ENCODE measurements around the gene H1-8.

H1-8 gene

DNA sequence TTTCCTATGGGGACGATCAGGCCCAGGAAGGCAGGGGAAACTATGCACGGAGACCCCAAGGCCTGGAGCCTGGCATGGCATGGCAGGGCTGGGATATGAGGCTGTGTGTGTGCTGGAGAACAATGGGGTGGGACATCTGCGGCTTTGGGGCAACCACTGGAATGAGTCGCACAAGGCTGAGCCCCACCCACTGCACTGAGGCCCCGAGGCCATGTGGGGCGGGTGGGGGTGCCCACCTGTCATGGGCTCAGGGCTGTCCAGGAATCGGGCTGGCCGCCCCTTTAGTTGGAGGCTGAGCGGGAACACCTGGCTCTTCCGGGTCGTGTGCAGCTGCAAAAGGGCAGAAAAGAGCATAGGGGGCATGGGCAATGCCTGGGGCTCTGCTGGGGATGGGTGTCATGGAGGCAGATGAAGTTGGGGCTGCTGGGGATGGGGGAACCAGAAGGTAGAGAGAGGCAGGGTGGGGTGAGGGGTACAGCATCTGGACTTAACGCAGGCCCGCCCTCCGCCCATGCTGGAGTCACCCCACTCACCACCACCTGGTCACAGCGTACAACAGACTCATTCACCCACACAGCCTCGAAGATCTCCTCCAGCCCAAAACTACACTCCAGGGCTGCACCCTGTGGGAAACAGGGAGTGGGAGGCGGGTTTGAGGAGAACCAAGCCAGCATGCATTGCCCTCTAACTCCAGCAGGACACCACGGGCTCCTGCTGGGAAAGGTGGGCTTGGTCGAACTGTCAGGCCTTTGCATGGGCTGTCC lies 32.4 kb downstream of the H1-8 start:
- no peak for ATAC-seq

DNA sequence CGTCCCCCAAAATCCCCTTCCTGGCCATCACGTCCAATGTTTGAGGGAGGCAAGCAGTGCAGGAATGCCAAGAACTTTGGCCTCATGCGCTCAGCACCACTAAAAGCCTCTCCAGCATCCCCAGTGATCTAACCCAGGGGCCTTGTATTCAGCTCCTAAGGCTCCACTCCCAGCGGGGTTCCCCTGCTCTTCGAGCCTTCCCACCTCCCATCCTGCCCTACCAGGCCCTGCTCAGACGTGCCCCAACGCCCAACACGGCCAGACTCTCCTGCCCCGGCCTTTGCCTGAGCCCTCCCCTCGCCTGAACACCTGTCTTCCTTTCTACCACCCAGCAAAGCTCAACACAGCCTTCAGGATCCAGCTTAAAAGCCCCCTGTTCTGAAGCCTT lies 33.0 kb downstream of the H1-8 start:
- no peak for ATAC-seq

DNA sequence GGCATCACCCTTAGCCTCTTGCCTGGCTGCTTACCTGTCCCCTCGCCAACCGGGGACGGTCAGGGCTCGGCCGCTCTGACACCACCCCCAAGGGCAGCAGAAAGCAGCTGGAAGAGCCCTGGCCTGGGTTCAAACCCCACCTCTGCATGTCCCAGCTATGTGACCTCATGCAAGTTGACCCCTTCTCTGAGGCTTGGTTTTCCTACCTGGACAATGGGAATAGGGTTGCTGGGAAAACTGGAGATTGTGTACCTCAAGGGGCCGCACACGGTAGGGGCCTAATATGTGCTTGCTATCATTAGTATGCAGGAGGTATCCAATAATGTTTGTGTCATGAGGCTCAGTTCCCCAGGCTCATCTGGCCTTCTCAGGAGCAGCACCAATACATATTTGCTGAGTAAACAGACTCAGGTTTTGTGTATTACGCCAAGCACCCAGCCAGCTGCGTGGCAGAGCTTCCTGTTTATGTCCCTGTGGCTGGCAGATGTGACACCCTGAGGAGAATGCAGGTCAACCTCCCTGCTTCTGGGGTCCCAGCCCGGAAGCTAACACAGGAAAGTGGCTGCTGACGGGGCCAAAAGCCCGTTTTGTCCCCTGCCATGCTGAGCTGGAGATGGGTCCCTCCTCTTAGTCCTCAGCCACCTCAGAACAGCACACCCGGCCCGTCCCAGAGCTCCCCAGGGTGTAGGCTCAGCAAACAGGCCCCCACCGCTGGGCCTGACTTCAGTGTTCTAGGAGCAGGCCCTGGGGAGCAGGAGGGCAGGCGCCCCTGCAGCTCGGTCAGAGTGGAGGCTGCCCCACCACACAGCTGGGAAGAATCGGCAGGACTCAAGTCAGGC lies 33.8 kb downstream of the H1-8 start:
- peak; percentile 31 to 49 for ATAC-seq

DNA sequence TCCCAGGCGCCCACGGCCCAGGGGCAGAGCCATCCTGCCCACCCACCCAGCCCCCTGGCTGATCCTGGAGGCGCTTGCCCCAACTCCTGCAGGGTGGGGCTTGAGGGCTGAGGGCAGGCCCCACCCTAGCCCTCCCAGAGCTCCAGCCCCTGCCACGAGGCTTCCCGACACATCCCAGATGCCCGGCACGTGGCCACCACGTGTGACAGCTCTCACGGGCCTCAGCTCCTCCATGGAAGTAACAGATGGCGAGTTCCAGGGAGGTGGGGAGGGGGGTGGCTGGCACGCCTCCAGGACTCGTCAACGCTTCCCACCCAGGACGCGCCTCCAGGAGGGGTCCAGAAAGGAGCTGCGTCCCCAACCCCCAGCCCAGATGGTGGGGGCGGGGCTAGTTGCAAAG lies 34.4 kb downstream of the H1-8 start:
- no peak for ATAC-seq

DNA sequence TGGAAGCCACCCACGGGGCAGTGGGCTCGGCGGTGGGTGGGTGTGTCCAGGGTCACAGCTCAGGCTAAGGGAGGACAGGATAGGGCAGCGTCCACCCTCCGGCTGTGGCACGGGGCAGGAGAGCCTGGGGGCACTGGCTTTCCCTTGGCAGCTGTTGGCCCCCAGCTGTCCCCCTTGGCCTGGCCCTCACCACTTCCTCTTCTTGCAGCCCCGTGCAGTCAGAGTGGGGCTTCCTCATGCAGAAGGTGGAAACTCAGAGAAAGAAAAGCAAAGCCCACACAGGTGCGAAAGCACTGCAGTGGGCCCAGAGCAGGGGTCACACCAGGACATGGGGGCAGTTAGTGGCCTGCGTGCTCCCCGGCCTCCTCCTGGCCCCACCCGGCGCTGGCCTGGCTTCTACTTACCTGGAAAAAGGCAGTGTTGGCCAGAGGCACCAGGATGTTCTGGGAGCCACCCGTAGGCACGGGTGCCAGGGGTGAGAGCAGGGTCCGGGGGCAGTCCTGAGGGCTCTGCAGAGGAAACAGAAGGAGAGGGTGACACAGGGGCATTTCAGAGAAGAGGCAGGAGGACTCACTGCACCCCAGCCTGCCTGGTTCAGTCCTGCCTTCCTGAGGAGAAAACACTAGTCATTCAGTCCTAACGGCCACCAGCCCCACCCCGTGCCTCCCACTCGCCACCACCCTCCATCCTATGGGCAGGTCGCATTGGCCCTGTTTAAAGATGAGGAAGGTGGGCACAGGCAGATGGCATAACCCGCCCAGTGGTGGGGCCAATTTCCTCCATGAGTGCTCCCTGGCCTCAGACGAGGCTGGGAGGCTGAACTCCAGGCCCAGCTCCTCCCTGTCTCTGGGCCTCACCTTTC lies 35.2 kb downstream of the H1-8 start:
- ATAC-seq, result peak; percentile 22 to 25

DNA sequence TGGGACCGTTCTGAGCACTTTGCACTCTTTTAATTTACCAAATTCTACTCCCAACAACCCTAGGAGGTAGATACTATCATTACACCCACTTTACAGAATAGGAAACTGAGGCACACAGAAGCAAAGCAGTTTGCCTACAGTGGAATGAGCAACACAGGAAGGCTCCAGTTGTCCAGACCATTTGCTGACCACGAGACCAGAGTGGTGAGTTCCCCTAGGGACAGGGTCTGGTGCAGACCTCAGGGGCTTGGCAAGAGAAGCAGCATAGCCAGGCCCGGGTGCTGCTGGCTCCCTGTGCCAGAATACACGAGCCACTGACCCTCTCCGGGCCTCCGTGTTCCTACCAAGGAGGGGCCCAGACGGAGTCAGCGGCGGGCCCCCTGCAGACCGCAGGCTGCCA lies 37.0 kb downstream of the H1-8 start:
- no peak for ATAC-seq

DNA sequence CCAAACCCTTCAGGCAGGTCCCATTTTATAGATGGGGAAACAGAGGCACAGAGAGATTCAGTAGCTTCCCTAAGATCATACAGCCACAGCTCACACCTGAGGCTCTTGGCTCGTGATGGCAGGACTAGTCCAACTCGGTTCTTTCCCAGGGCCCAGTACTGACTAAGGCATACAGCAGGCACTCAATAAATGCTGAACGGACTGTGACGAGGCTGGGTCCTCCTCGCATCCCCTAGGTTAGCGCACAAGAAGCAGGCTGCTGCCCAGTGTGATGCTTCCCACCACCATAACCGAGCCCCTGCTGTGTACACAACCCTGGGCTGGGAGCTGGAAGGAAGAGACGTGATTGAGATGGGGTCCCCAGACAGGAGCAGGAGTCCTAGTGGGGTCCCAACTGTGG lies 38.6 kb downstream of the H1-8 start:
- no peak for ATAC-seq

DNA sequence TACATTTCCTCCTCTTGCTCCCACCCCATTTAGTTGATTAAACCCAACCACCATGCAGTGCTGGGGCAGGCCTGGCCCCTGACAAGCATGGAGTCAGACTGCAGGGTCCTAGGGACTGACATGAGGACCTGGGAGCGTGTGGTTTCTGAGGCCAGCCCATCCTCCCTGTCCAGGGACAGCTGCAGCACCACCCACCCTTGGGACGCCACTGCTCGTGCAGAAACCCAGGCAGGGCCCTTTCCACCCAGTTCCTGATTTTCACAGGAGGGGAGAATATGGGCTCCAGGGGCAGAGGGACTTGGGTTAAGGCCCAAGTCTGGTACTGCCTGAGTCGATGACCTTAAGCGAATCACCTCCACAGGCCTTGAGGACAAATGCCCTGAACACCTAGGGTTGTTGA lies 39.8 kb downstream of the H1-8 start:
- no peak for ATAC-seq

DNA sequence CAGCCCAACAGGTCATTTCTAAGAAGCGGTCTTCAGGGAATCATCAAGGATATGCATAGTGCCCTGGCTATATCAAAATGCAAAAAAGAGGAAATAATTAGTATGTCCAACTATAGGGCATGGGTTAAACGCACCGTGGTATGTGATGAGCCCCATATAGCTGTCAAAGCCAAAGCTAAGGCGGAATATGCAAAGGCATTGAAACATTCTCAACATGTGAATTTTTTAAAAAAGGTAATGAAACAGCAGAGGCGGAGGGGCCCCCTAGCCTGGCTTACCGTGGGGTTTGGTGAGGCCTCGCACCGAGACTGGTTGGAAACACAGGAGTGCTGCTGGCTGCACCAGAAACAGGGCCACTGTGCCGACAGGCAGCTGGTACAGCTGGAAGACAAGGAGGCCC lies 40.3 kb downstream of the H1-8 start:
- no peak for ATAC-seq

DNA sequence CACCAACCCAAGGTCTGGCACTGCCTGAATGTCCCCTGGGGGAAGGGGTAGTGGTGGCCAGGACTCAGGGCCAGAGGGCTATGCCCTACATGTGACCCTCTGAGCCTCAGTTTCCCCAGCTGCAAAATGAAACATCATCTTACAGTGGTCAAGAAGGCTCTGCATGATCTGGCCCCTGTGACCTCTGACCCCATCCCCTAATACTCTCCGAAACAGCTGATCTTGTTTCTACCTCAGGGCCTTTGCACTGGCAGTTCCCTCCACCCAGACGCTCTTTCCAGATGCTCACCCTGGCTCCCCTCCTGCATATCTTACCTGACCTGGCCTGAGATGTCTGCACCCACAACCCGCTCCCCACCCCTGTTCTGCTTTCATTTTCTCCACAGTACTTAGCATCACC lies 41.7 kb downstream of the H1-8 start:
- ATAC-seq, result no peak

DNA sequence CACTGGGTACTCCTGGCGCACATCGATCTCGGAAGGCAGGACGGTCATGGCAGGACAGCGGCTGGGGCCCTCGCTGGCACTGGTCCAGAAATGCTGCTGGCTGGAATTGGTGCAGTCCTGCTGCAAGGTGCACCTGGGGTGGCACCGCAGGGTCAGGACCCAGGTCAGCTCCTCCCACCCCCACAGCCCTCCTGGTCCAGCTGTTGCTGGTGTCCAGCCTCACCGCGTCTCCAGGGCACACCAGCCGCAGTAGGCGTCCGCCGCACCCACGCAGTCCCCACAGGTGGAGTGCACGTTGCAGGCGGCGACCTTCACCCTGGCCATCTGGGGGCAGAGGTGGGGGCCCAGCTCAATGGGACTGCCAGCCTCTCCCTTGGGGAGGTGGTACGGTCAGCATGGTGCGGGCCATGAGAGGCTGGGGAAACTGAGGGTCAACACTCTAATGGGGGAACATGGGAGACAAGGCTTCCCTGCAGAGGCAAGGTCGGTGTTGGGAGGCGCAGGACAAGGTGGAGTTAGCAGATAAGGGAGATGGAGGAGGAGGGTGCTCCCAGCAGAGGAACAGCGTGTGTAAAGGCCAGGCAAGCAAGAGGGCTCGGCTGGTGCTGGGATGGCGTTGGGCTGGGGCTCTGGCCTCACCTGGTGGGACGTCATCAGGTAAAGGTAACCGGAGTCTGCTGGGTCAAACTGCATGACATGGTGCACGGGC lies 43.1 kb downstream of the H1-8 start:
- no peak for ATAC-seq

DNA sequence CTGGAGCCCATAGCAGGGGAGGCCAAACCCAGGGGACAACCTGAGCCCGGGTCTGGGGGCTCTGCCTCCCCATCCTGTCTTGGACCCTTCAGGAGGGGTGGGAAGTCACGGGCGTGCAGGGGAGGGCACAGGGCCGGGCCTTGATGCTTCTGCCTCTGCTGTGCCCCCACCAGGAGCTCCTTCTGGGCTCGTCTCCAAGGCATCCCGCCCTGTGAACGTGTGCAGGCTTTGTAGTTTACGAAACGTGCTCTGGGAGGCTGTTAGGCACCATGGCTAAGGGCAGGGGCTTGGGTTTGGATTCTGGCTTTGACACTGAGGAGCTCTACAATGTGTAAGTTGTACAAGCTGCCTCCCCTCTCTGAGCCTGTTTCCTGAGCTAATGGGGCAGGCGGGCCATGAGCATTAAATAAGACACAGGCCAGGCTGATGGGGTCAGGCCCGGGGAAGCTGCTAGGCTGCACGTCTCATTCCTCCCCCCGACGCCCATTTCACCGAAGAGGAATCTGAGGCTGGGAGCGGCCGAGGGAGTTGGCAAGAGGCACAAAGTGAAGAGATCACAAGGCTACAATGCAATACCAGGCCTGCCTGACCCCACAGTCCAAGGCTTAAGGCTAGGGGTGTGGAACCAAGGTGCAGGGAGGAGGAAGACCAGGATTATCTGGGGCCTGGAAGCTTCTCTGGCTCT lies 43.9 kb downstream of the H1-8 start:
- no peak for ATAC-seq

DNA sequence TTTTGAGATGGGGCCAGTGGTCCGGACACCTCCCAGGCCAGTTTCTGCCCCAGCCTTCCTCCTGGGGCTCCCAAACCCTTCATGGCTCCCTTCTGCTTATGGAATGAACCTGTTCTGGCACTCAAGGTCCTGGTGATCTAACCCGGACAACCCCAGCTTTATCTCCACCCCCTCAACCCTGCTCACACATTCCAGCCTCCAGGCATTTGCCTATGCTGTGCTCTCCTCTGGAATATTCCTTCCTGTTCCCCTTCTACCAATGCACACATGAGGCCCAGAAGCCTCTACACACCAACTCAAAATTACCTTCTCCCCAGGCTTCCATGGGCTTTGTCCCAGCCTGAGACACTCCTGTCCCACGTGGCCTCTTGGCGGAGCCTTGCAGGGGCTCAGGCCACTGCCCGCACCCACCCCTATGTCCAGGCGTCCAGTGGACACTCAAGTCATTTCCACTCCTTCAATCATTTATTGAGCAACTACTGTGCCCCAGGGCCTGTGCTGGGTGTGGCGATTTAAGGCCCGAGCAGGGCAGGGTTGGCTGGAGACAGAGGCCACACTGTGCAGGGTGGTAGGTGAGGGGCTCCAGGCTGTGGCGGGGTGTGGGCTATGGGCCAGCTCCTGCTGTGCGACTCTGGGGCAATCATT lies 44.7 kb downstream of the H1-8 start:
- ATAC-seq, result no peak

DNA sequence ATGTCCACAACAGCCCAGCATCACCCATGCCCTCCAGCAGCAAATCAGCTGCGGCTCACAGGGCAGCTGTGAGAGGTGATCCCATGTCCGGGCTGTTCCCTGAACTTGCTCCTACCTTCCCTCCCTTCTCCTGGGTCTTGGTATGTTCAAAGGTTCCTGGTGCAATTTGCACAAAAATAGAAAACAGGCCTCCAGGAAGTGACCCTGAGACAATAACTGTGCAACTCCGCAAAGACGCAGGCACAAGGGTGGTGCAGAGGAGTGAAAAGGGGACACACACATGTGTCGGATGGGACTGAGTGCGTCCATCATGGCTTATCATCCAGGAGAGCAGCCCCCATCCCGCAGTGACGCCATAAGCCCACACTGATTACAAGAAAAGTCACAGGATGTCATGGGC lies 47.2 kb downstream of the H1-8 start:
- ATAC-seq, result no peak

DNA sequence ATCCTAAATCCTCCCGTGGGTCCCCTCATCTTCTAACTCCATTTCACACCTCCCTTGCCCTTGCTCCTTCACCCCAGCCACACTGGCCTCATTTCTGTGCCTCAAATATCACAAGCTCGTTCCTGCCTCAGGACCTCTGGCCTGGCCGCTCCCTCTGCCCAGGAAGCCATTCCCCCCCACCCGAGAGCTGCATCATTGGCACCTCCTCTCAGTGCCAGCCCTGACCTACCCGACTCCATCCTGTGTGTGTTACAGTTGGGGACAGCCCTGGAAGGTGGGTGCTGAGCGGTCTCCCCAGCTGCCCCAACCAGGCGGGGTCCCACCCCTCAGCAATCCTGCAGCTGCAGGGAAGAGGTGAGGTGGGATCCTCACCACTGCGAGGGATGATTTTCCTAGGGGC lies 49.0 kb downstream of the H1-8 start:
- no peak for ATAC-seq

DNA sequence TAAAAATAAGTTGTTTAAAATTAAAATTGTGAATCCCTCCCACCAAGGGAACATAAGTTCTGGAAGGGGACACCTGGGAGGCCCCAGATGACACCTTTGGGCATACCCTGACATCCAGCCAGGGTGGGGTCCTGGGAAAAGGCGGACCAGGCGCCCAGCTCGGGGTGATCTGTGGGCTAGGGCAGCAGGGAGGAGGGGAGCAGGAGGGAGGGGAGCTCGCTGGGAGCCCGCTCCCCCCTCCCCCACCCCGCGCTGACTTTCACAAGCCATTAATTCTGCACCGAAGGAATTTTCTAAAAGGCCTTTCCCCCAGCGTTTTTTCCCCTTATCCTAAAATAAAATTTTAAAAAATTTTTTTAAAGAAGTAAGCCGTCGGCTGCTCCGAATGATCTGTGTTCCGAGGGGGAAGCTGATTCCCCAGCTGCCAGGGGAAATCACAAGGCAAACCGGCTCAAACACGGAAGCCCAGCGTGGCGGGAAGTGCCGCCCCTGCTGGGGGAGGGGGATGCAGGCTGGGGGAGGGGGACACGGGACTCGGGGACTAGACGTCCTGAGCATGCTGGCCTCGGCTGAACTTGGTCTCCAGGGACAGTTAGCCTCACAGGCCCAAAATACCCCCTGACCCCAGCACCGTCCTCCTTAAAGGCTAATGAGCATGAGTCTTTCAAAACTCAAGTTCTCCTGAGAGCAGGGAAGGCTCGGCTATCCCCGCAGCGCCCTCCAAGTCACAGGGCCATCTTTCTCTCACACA lies 49.6 kb downstream of the H1-8 start:
- no peak for ATAC-seq

DNA sequence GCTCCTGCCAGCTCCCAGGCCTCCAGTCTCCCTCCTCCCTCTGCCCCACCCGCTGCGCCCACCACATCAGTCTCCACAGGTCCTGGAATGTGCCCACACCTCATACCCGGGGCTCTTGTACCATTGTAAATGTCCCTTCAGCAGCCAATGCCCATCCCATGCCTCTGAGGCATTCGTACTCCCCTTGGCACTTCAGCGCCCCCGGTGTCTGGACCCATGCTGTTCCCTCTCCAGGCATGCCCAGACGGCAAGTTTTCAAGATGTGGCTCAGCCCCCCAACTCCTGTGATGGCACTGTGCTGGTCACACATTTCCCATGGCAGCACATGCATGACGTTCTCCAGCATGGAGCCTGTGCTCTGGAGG lies 50.2 kb downstream of the H1-8 start:
- ATAC-seq, result no peak

DNA sequence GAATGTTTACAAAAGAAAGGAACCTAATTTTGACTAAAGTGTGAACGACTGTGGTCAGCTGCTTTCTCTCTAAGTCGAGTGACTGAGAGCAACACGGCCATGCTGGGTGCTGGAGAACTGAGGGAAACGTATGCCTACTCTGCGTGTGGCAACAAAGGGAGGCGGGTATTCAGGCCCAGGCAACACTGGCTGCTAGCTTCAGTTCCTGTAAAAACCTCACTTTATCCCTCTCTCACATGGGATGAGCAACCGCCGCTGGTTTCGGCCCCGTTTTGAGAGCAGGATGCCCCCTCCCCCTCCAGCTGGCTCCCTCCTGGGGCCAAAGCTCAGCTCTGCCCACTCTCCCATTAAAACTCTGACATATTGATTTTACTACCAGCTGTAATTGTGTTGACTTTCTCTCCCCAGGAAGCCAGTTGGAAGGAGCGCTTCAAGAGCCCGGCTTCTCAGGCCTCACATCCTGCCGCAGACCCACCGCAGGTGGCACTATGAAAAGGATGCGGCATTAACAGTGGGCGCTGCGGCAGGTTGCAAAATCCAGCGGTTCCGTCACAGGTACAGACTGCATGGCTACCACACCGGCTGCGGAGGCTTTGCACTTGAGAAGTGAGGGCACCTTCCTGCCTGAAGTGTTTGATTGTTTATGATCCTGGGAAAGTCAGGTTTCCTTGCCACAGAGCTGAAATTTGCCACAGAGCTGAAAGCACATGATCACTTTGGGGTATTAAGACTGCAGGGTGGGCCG lies 50.8 kb downstream of the H1-8 start:
- ATAC-seq, result peak; percentile 50 to 60

DNA sequence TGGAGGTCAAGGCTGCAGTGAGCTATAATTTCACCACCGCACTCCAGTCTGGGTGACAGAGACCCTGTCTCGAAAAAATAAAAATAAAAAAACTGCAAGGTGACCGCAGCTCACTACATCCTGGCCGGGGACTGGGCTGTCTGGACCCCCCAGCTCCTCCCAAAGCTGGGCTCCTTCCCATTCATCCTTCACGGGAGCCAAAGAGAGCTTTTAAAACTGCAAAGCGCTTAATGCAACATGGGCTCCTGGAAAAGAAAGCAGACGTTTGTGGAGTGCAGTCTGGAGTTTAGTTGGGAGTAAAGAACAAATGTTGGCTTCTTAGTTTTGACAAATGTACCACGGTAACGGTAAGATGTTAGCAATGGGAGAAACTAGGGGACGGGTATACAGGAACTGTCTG lies 51.4 kb downstream of the H1-8 start:
- no peak for ATAC-seq

DNA sequence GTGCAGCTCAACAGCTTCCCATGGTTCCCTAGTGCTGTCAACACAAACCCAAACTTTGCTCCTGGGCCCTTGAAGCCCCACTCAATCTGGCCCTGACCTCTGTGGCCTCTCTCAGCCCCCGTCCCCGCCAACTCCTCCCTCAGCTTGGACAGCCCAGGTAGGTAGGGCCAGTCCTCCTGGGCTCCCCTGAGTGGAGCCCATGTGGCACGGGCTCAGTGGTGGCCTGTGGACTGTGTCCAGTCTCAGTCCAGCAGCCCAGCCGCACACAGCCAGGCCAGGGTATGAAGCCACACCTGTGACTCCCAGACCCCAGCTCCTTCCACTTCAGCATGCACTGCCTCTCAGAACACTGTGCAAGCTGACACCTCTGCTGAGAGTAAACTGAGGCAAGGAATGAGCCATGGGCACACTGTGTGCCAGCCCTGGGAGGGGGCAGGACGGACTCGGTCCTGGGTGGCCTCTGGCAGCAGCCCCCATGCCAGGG lies 52.0 kb downstream of the H1-8 start:
- ATAC-seq, result no peak
